Measurements from ENCODE around the gene AKNA.

GRCh38 chr9:114408645-114409044 is 20.9 kb upstream of the AKNA start:
- TF ChIP-seq CTCF (IDR thresholded peaks at IDR 0.05) (no peak), POLR2AphosphoS5 (IDR thresholded peaks at IDR 0.05) (no peak)
